Measurements from ENCODE around the gene BICD2. TPM values are rescaled to one million over a fixed set of nuclear protein-coding genes. Genes with fewer than 3 reads are reported as not detected.
A peak's percentile ranks its signal among the peaks of the same experiment; 100 is the strongest.

Gene BICD2
- total and polyA plus RNA-seq, 8 donors = 23.7 to 34.5 (median 28.4) TPM

GRCh38 chr9:92730897-92731296, 33.7 kb downstream of the BICD2 start:
- ATAC-seq = no peak
- H3K36me3 ChIP-seq = peaks cover 0 to 27% of the 10 kb centered on the region in 2 donors
- no peaks in the 10 kb centered on the region for H3K9me3 ChIP-seq
- H3K27ac ChIP-seq = no peak overlapping the region
- intact Hi-C loops (cut with DNase I) = no loop called here
- no peak overlapping the region for H3K4me3 ChIP-seq
- no peak for TF ChIP-seq CTCF (IDR thresholded peaks at IDR 0.05)
- peaks cover 0 to 20% of the 10 kb centered on the region in 2 donors for H3K4me1 ChIP-seq
- DNase-seq = no peak
- H3K27me3 ChIP-seq = no peaks in the 10 kb centered on the region

GRCh38 chr9:92729735-92730155, 34.9 kb downstream of the BICD2 start:
- H3K4me3 ChIP-seq = no peak overlapping the region
- H3K9me3 ChIP-seq = no peaks in the 10 kb centered on the region
- H3K36me3 ChIP-seq = peaks cover 0 to 27% of the 10 kb centered on the region in 2 donors
- H3K27me3 ChIP-seq = no peaks in the 10 kb centered on the region
- peaks cover 0 to 19% of the 10 kb centered on the region in 2 donors for H3K4me1 ChIP-seq
- no peak overlapping the region for H3K27ac ChIP-seq
- DNase-seq (no peak), ATAC-seq (no peak)
- intact Hi-C loops (cut with DNase I) = no loop called here
- no peak for TF ChIP-seq CTCF (IDR thresholded peaks at IDR 0.05)

- H3K27ac ChIP-seq = no peak overlapping the region
- peaks cover 0 to 19% of the 10 kb centered on the region in 2 donors for H3K4me1 ChIP-seq
- peaks cover 0 to 31% of the 10 kb centered on the region in 2 donors for H3K36me3 ChIP-seq
- peak; percentile 82 for ATAC-seq
- H3K27me3 ChIP-seq = no peaks in the 10 kb centered on the region
- intact Hi-C loops (cut with DNase I) = no loop called here
- DNase-seq = peak in 1 of 4 donors; percentile 65
- H3K9me3 ChIP-seq = no peaks in the 10 kb centered on the region
- peak in 1 of 2 donors; percentile 21 for TF ChIP-seq CTCF (IDR thresholded peaks at IDR 0.05)
- no peak overlapping the region for H3K4me3 ChIP-seq
These were observed 35.5 kb downstream of the BICD2 start for GRCh38 chr9:92728831-92729734.

- Histone ChIP-seq H3K27me3 (no peaks in the 10 kb centered on the region), H3K4me1 (peaks cover 0 to 19% of the 10 kb centered on the region in 2 donors), H3K9me3 (no peaks in the 10 kb centered on the region), H3K36me3 (peaks cover 0 to 31% of the 10 kb centered on the region in 2 donors), H3K27ac (peak overlapping the region in 1 of 2 donors; percentile 37), H3K4me3 (no peak overlapping the region)
- intact Hi-C loops (cut with DNase I) = no loop called here
- no peak for DNase-seq
- no peak for TF ChIP-seq CTCF (IDR thresholded peaks at IDR 0.05)
- ATAC-seq = no peak
These were observed 36.6 kb downstream of the BICD2 start for GRCh38 chr9:92727716-92728700.

All from left lung (tissue), 10 donors.